GM19455 (cell line): Measurements from ENCODE around the gene FADS1.

Experiments used
- ATAC-seq: cut with Tn5 transposase; IDR thresholded peaks from one replicate; pipeline ENCODE4 v1.9.1; 2021; ENCODE audit not compliant: unreplicated experiment

Gene FADS1

DNA sequence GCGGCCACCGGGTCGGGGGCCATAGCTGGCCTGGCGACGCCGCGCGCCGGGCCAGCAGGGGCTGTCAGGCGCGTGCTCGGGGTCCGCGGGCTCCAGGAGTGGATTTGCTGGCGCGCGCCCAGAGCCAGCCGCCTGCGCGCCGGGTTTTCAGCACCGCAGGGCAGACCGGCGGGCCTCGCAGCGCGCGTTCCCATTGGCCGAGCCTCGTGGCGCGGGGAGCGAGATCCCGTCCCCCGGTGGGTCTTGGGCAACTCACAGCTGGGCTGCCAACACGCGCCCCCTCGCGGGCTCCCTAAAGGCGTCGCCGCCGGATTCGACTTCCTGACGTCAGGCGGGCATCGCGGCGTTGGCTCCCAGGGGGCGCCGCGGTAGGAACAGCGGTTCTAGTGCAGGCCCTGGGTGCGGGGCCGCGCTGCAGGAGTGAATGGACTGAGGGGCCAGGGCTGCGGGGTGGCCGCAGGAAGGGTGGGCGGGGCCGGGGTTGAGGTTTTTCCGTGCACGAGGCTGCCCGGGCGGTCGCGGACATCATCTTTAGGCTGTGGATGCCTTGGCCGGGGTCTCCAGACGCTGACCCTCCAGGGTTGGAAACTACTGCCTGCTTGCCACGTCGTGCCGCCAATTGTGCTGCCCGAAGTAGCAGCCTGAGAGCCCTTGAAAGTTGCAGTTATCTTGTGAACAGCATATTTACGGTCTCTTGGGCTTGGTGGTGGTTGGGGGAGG, at the start of gene FADS1:
TSS of gene FADS1 (minus strand) at position 268 of the 720 bp plus-strand sequence. CDS start at position 194, 74 bp downstream.
- ATAC-seq: peak; percentile 36

DNA sequence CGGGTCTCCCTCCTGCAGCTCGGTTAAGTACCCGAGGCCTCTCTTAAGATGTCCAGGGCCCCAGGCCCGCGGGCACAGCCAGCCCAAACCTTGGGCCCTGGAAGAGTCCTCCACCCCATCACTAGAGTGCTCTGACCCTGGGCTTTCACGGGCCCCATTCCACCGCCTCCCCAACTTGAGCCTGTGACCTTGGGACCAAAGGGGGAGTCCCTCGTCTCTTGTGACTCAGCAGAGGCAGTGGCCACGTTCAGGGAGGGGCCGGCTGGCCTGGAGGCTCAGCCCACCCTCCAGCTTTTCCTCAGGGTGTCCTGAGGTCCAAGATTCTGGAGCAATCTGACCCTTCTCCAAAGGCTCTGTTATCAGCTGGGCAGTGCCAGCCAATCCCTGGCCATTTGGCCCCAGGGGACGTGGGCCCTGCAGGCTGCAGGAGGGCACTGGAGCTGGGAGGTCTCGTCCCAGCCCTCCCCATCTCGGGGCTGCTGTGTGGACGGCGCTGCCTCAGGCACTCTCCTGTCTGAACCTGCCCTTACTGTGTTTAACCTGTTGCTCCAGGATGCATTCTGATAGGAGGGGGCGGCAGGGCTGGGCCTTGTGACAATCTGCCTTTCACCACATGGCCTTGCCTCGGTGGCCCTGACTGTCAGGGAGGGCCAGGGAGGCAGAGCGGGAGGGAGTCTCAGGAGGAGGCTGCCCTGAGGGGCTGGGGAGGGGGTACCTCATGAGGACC, 49.6 kb upstream of the FADS1 start:
- ATAC-seq: no peak

DNA sequence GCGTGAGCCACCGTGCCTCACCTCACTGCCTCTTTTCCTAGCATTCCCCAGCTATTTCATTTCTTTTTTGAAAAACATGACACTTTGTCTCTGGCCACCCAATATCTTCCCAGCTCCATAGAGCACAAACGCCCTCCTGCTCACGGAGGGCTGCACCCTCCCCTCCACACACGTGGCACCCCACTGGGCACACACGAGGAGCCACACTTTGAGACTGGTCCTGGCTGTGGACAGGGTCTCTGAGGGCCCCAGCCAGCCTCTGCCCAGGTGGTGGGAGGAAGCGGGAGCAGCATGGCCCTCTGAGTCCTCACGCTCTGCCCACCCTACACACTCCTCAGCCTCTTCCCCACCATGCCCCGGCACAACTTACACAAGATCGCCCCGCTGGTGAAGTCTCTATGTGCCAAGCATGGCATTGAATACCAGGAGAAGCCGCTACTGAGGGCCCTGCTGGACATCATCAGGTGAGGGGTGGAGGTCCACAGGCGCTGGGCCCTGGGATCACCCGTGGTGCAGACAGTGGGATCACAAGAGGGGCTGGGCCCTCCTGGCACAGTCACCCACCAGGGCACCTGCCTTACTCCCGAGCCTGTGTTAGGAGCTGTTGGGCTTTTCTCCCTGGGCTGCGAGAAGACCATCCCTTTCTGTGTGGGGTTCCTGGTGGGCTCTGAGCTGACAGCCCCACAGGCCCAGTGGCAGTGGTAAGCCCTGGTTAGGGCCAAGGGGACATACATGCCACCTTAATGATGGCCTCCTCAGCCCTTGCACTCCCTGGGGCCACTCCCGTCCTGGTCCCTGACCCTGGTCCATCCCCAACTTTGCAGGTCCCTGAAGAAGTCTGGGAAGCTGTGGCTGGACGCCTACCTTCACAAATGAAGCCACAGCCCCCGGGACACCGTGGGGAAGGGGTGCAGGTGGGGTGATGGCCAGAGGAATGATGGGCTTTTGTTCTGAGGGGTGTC, 48.3 kb upstream of the FADS1 start:
- ATAC-seq: no peak

DNA sequence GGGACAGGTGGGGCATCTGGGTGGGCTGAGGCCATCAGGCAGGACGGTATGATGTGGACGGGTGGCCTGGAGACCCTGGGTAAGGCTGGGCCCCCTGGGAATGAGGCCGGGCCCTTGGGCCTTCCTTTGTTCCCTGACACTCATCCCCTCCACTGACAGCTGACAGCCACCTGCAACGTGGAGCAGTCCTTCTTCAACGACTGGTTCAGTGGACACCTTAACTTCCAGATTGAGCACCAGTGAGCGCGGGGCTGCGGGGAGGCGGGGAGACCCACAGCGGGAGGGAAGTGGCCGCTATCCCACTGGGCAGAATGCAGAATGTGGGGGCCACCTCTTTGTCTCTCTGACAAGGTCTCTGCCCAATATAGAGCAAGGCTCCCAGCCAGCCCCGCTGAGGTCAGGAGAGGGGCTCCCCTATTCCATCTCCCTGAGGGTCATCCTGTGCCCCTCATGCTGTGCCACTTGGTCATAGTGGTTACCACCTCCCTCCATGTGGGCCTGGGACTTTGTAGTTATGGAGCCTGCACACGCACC, 46.8 kb upstream of the FADS1 start:
- no peak for ATAC-seq

DNA sequence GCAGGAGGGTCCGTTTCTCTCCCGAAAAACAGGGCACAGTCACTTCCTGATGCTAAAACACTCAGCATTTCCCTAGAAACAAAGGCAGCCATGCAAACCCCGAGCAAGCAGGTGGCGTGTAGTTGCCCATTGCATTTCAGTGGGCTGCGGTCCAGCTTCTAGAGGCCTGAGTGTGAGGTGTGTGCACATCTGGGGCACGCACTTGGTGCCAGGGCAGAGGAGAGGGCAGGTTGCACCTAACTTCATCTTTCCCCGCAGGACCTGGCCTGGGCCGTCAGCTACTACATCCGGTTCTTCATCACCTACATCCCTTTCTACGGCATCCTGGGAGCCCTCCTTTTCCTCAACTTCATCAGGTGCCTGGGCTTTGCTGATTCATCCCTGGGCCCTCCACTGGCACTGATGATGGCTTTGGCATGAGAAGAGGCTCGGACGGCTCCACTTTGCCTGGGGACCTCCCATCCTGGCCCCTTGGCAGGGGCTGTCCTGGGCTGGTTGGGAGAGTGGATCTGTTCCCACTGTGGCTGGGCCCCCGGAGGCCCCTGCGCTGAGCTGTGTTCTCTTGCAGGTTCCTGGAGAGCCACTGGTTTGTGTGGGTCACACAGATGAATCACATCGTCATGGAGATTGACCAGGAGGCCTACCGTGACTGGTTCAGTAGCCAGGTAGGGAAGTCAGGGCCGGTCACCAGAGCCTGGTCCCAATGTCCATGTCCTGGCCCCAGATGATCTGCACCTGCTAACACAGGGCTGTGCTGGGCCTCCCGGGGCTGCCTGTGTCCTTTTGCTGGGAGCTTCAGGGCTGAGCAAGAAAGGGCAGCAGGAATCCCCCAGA, 46.1 kb upstream of the FADS1 start:
- no peak for ATAC-seq

DNA sequence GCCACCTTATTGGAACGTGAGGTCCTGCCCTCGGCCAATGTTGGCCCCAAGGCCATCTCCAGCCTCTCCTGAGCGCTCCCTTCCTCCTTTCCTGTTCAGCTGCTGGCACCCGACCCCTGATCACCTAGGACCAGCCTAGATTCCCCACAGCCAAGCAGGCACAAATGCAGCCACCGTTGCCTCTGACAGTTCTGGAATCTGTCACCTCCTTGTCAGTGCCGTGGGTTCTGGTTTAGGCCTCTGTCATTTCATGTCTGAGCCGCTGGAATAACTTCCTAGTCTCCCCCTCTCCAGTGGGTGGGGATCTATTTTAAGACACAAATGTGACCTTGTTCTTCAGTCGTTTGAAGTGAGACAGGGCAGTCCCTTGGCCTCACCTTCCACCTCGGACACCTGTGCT, 44.8 kb upstream of the FADS1 start:
- ATAC-seq: no peak

DNA sequence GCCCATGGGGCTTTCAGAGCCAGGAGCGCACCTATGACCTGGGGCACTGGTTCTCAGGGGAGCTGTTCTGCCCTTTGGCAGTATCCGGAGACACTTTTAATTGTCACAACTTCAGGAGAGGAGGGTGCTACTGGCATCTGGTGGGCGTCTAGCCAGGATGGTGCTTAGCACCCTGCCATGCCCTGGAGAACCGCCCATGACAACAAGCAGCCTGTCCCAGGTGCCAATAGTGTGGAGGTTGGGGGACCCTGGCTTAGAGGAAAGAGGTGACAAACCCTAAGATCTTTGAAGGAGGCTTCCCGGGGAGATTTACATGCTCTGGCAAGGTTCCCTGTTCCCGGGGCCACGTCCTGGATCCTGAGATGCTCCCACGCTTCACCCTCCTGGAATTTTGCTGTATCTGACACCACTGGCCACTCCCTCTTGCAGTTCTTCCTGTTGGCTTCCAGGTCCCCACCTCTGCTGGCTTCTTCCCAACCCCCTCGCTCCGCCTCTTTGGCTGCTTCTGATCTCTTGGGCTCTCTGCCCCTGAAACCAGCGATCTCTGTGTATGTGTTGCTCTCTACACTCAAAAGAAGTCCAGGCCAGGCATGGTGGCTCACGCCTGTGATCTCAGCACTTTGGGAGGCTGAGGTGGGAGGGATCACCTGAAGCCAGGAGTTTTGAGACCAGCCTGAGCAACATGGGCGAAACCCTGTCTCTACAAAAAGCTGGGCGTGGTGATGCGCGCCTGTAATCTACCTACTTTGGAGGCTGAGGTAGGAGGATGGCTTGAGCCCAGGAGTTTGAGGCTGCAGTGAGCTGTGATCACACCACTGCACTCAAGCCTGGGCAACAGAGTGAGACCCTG, 43.5 kb upstream of the FADS1 start:
- ATAC-seq: no peak

DNA sequence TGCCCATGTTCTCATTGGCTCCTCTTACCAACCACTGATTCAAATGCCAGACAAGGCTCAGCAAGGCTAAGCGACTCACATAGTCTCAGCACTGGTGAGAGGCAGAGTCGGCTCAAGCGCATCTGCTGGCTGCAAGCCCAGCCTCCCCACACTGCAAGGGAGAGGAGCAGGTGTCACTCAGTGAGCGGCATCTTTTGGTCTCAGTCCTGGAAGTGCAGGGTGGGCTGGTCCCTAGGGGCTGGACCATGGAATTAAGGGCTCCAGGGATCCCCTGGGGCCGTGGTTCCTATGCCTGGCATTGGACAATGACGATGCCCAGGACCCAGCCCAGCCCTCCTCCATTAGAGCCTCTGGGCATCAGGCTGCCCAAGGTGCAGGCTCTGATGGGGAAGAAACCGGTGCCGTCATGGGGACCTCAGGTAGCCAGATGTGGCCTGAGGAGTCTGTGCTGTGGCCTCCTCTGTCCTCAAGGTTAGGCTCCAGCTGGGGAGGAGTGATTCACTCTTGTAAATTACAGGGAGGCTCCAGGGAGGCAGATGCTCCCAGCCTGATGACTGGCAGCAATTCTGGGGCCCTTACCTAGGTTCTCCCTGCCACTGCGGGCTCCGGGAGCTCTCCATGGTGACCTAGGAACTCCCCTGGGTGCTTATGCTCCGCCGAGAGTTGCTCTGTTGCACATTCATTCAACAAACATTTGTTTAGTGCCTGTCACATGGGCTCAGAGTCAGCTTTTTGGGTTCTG, 39.3 kb upstream of the FADS1 start:
- ATAC-seq: no peak

DNA sequence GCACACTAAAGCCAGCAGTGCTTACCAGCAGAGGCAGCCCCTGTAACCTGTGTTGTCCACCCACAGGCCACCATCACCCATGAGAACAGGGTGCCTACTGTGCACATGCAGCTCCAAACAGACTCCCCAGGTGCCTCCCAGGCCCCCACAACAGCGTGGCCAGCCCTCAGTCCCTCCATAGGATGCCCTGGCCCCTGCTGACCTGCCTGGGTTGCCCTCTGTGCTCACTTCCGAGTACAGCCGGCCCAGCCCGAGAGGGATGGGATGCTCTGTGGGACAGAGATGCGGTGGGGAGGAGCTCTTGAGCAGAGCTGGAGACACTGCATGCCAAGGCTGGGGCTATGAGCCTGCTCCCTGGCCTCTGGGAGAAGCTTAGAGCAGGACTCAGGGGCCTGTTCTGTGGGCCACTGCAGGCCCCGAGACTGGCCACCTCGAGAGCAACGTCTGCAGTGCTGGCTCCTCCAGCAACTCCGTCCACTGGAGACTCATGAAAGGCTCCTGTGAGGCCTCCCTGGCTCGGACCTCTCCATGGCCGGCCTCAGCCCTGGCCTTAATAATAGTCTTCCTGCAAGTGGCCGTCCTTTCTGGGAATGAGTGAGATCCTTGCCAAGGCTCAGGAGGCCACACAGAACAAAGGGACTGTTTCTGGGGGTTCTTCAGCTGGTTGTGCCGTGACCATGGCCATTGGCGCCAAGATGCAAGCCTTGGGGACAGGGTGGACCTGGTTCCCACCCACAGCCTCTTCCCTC, 38.3 kb upstream of the FADS1 start:
- ATAC-seq: no peak

DNA sequence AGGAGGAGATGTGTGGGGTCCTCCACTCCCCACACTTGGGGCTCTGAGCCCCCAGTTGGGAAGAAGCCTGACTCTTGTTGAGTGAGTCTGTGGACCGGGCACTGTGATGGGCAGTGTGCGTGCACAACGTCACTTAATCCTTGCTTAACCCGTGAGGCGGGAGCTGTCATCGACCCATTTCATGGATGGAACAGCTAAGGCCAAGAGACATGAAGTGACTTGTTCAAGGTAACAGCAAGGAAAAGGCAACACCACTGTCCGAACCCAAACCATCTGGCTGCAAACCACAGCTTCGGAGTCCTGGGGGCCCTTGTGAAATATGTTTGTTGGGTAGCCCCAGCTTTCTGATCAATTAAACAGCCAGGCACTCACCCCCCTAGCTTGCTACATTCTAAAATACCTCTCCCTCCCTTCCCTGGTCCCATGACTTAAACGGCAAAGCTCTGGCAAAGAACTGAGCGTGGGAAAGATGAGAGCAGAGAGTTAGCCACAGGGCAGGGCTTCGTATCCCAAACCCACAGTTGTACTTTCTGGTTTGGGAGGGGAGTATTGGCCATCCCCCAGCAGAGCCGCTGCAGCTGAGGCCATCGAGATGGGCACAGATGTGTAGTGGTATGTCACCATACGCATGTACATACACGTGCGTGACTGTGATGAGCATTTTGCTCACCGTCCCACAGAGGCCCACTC, 37.5 kb upstream of the FADS1 start:
- no peak for ATAC-seq

DNA sequence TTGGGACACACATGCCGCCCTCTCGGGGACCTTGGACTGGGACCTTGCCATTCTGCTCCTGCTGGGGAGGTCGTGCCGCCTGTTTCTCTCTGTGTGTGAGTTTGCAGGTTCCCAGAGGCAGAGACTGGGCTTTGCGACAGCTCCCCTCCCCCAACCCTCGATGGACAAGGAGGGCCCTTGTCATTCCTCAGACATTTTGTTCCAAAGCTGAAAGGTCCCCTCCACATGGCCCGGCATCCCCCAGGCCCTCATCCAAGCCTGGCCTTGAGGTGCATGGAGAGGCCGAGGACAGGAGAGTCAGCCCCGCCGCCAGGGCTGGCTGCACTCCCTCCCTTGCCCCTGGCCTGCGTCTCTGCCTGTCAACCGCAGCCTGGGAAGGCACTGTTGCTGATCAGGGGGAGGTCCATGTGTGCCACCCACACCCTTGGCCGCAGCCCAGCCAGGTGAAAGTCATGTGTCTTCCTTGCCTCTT, 36.9 kb upstream of the FADS1 start:
- ATAC-seq: no peak

DNA sequence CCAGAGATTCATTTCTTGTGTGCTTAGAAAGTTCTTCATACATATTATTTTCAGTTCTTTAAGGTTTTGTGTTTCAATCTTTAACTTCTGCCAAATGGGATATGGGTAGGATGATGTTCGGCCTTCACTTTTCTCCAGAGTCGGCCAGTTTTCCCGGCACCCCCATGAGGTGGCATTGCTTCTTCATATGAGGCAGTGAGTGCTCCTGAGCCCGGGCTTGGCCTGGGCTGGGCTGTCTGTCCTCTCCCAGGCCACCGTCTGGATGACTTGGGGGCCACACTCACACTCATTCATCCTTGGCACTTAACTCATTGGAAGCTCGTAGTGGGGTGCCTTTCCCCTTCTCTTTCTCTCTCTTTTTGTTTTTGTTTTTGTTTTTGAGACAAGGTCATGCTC, 35.1 kb upstream of the FADS1 start:
- ATAC-seq: no peak

DNA sequence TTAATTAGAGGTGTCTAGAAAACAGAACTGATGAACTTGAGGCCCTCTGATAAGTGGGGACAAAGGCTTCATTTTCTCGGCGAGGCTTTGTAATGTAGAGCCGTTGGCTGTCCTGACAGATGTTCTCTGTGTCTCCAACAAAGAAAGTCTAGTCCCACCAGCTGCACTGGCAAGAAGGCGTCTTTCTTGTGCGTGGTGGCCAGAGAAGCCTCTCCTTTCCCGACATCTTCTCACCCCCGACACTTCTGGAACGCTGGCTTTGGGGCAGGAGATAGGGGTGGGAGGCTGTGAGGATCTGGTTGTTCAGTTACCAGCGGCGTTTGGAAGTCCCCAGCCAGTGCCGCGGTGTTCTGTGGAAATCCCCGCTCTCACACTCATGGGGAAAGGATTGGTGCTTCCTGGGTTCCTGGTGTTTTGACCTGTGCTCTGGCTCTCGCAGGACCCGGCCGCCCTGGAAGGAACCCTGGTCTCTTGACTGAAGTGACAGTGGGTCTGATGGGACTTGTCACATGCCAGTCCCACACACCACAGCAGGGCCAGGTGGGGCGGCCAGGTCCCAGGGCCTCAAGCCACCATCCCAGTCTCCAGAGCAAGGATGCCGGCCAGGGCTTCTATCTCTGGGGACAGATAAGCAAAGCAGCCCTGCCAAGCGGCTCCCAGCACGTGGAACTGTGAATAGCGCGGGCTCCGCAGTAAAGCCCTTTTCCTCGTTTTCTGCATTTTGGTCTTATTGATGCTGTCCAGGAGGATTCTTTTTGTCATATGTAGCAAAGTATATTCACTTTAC, 34.5 kb upstream of the FADS1 start:
- no peak for ATAC-seq

DNA sequence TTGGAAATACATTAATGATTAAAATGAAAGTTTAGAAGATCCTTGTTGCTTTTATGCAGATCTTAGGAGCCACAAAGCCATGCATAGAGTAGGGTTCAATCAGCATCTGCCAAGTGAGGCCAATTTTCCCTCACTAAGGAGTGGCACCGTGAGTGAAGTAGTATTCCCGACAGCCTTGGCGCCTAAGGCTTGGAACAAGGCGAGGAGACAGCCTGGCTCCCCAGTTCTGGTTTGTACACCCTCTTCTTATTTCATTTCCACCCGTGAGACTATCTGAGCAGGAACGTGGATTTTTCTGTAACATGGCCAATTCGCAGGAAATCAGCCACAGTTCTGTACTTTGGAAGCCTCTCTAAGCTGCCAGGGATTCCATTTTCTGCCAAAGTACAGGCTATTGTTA, 33.9 kb upstream of the FADS1 start:
- ATAC-seq: no peak

DNA sequence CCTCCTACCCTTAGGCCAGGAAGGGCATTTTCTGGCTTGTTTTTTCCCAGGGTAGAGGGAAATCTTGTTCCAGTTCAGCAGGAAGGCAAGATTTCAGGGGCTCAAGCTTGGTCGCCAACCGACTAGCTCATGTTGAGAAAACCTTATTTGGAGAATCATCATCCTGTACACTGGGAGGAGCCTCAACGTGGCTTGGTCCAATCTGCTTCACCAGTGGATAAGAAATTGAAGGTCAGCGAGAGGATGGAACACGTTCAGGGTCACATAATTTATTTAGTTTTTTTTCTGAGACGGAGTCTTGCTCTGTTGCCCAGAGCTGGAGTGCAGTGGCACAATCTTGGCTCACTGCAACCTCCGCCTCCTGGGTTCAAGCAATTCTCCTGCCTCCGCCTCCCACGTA, 31.8 kb upstream of the FADS1 start:
- ATAC-seq: no peak

DNA sequence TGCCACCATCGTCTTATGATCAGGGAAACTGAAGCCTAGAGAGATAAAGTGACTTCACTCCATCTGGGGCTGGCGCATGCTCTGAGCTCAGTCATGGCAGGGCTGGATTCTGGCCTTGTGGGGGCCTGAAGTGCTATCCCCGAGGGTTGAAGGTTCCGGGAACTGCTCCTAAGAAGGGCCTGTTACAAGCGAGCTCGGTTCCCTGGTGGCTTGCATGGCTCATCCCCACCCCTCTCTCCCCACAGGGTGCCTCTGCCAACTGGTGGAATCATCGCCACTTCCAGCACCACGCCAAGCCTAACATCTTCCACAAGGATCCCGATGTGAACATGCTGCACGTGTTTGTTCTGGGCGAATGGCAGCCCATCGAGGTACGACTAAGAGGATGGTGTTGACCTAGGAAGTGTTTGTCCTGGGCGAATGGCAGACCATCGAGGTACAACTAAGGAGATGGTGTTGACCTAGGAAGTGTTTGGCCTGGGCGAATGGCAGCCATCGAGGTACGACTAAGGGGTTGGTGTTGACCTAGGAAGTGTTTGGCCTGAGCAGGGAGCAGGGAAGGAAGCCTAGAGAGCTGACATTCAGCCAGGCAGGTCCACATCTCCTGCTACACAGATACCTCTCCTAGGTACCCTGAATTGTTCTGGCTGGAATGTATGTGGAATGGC, 31.2 kb upstream of the FADS1 start:
- no peak for ATAC-seq
